ENCODE results near the gene GYS1. TPM values are rescaled to one million over a fixed set of nuclear protein-coding genes. Genes with fewer than 3 reads are reported as not detected.
A peak's percentile ranks its signal among the peaks of the same experiment; 100 is the strongest.

The GYS1 gene
- total RNA-seq, 1 donor from 2014 or later = 45.7 TPM

DNA sequence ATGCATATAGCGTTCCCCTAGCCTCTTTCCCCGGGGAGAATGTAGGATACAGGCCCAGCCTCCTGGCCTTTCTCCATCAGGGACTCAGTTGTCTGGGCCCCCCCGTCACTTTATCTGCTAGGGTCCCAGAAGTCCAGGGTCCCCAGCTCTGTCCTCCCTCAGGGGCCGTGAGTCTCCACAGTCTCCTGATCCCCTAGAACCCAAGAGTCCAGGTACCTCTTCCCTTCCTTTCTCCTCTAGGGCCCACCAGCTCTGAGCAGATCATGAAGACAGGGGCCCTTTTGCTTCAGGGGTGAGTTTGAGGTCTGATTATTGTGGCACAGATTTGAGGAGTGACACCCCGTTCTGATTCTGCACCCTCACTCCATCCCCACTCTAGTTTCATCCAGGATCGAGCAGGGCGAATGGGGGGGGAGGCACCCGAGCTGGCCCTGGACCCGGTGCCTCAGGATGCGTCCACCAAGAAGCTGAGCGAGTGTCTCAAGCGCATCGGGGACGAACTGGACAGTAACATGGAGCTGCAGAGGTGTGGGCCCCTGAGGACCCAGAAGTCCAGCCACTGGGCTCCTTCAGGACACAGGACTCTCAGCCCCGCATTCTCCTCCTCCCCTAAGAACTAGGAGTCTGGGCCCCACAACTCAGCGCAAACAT, 37.7 kb downstream of the GYS1 start:
- Mint-ChIP-seq H3K4me1 (ENCODE audit: unreplicated experiment) (peaks cover 22% of the 10 kb centered on the region), H3K27me3 (ENCODE audit: unreplicated experiment) (peaks cover 3% of the 10 kb centered on the region), H3K4me3 (ENCODE audit: unreplicated experiment) (peak overlapping the region; percentile 93), H3K9me3 (ENCODE audit: unreplicated experiment) (no peaks in the 10 kb centered on the region), H3K36me3 (ENCODE audit: low read depth, unreplicated experiment) (peaks cover 22% of the 10 kb centered on the region), H3K27ac (ENCODE audit: unreplicated experiment) (peak overlapping the region; percentile 94)
- TF ChIP-seq, protein P1, sequence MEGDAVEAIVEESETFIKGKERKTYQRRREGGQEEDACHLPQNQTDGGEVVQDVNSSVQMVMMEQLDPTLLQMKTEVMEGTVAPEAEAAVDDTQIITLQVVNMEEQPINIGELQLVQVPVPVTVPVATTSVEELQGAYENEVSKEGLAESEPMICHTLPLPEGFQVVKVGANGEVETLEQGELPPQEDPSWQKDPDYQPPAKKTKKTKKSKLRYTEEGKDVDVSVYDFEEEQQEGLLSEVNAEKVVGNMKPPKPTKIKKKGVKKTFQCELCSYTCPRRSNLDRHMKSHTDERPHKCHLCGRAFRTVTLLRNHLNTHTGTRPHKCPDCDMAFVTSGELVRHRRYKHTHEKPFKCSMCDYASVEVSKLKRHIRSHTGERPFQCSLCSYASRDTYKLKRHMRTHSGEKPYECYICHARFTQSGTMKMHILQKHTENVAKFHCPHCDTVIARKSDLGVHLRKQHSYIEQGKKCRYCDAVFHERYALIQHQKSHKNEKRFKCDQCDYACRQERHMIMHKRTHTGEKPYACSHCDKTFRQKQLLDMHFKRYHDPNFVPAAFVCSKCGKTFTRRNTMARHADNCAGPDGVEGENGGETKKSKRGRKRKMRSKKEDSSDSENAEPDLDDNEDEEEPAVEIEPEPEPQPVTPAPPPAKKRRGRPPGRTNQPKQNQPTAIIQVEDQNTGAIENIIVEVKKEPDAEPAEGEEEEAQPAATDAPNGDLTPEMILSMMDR (IDR thresholded peaks at IDR 0.05; ENCODE audit: unreplicated experiment) = no peak
- DNase-seq (ENCODE audit: low spot score) = no peak

DNA sequence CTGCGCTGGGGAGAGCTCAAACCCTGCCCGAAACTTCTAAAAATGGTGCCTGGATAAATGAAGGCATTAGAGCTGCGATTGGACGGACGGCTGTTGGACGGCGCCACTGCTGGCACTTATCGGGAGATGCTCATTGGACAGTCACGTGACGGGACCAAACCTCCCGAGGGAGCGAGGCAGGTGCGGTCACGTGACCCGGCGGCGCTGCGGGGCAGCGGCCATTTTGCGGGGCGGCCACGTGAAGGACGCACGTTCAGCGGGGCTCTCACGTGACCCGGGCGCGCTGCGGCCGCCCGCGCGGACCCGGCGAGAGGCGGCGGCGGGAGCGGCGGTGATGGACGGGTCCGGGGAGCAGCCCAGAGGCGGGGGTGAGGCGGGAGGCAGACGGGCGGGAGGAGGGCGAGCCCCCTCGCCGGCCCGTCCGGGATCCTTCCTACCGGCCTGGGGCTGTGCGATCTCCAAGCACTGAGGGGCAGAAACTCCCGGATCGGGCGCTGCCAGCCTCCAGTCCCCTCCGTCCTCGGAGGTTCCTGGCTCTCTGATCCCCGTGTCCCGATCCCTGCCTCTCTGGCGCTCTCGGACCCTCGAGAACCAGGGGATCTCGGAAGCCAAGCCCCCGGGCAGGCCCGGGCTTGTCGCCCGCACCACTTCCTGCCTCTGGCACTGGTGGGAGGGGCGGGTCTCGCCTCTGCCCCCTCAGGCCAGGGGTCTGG, 38.4 kb downstream of the GYS1 start, which contains the start of gene BAX:
BAX (plus strand) TSS at position 281 of the 713 bp plus-strand sequence; CDS start at position 335, 54 bp downstream.
- Mint-ChIP-seq H3K27ac (ENCODE audit: unreplicated experiment) (peak within 1 kb of the TSS; percentile 94), H3K4me1 (ENCODE audit: unreplicated experiment) (peaks cover 29% of the 10 kb centered on the region), H3K4me3 (ENCODE audit: unreplicated experiment) (peak within 1 kb of the TSS; percentile 93), H3K9me3 (ENCODE audit: unreplicated experiment) (no peaks in the 10 kb centered on the region), H3K36me3 (ENCODE audit: low read depth, unreplicated experiment) (peaks cover 22% of the 10 kb centered on the region), H3K27me3 (ENCODE audit: unreplicated experiment) (peaks cover 3% of the 10 kb centered on the region)
- peak; percentile 97 for DNase-seq (ENCODE audit: low spot score)
- TF ChIP-seq, protein P1 (IDR thresholded peaks at IDR 0.05; ENCODE audit: unreplicated experiment) = no peak

DNA sequence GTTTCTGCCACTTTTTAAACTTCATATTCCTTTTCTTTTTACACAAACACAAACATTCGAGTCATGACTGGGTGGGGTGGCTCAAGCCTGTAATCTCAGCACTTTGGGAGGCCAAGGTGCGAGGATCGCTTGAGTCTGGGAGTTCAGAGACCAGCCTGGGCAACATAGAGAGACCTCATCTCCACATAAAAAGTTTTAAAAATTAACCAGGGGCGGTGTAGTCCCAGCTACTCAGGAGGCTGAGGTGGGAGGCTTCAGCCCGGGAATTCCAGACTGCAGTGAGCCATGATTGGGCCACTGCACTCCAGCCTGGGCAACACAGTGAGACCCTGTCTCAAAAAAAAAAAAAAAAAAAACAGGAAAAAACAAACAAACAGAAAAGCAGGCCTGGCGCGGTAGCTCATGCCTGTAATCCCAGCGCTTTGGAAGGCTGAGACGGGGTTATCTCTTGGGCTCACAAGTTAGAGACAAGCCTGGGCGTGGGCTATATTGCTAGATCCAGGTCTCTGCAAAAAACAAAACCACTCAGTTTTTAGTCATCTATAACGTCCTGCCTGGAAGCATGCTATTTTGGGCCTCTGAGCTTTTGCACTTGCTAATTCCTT, 39.0 kb downstream of the GYS1 start:
- H3K36me3 Mint-ChIP-seq (ENCODE audit: low read depth, unreplicated experiment) = peaks cover 22% of the 10 kb centered on the region
- DNase-seq (ENCODE audit: low spot score) = no peak
- H3K4me3 Mint-ChIP-seq (ENCODE audit: unreplicated experiment) = peak overlapping the region; percentile 89
- TF ChIP-seq, protein P1 (IDR thresholded peaks at IDR 0.05; ENCODE audit: unreplicated experiment) = no peak
- H3K9me3 Mint-ChIP-seq (ENCODE audit: unreplicated experiment) = no peaks in the 10 kb centered on the region
- peaks cover 31% of the 10 kb centered on the region for H3K4me1 Mint-ChIP-seq (ENCODE audit: unreplicated experiment)
- H3K27me3 Mint-ChIP-seq (ENCODE audit: unreplicated experiment) = peaks cover 3% of the 10 kb centered on the region
- peak overlapping the region; percentile 91 for H3K27ac Mint-ChIP-seq (ENCODE audit: unreplicated experiment)

DNA sequence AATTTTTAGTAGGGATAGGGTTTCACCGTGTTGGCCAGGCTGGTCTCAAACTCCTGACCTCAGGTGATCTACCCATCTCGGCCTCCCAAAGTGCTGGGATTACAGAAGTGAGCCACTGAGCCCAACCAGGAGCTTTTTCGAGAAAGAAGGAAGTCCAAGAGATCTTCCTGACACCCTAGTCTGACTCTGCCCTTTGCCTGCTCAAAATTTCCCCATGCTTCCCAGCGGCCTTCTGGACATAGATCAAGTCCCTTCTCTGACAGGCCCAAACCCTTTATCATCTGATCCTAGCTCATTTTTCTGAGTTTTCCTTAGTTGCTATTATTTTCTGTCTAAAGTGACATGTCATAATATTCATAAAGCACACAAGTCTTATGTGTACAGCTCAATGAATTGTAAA, 40.0 kb downstream of the GYS1 start:
- Mint-ChIP-seq H3K36me3 (ENCODE audit: low read depth, unreplicated experiment) (peaks cover 24% of the 10 kb centered on the region), H3K27me3 (ENCODE audit: unreplicated experiment) (peaks cover 10% of the 10 kb centered on the region), H3K9me3 (ENCODE audit: unreplicated experiment) (peaks cover 2% of the 10 kb centered on the region), H3K27ac (ENCODE audit: unreplicated experiment) (no peak overlapping the region), H3K4me3 (ENCODE audit: unreplicated experiment) (peak overlapping the region; percentile 12), H3K4me1 (ENCODE audit: unreplicated experiment) (peaks cover 31% of the 10 kb centered on the region)
- DNase-seq (ENCODE audit: low spot score) = no peak
- TF ChIP-seq, protein P1 (IDR thresholded peaks at IDR 0.05; ENCODE audit: unreplicated experiment) = no peak

All from endothelial cell (in vitro differentiated cells).